Activated naive CD8-positive, alpha-beta T cell (primary cell): ENCODE results near the gene CNOT4.

Experiments
- H3K27ac Mint-ChIP-seq: one replicate; pipeline ENCODE4 v1.8.0; 2021; ENCODE audit warnings: mixed read lengths
- H3K27me3 Mint-ChIP-seq: one replicate; pipeline ENCODE4 v1.8.0; 2021; ENCODE audit warnings: mixed read lengths
- H3K36me3 Mint-ChIP-seq: one replicate; pipeline ENCODE4 v1.8.0; 2021; ENCODE audit warnings: mixed read lengths
- H3K4me1 Mint-ChIP-seq: one replicate; pipeline ENCODE4 v1.8.0; 2021; ENCODE audit warnings: low read depth, mixed read lengths
- H3K4me3 Mint-ChIP-seq: one replicate; pipeline ENCODE4 v1.8.0; 2021; ENCODE audit warnings: mild to moderate bottlenecking, mixed read lengths
- H3K9me3 Mint-ChIP-seq: one replicate; pipeline ENCODE4 v1.8.0; 2021; ENCODE audit warnings: low read depth, mixed read lengths

CNOT4 gene, protein sequence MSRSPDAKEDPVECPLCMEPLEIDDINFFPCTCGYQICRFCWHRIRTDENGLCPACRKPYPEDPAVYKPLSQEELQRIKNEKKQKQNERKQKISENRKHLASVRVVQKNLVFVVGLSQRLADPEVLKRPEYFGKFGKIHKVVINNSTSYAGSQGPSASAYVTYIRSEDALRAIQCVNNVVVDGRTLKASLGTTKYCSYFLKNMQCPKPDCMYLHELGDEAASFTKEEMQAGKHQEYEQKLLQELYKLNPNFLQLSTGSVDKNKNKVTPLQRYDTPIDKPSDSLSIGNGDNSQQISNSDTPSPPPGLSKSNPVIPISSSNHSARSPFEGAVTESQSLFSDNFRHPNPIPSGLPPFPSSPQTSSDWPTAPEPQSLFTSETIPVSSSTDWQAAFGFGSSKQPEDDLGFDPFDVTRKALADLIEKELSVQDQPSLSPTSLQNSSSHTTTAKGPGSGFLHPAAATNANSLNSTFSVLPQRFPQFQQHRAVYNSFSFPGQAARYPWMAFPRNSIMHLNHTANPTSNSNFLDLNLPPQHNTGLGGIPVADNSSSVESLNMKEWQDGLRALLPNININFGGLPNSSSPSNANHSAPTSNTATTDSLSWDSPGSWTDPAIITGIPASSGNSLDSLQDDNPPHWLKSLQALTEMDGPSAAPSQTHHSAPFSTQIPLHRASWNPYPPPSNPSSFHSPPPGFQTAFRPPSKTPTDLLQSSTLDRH

GRCh38 chr7:135509839-135510591 is at the start of gene CNOT4:
Gene CNOT4, minus strand, starts transcription at chr7:135510102. Its CDS starts 71,771 bp downstream, at chr7:135438331.
- peaks cover 15% of the 10 kb centered on the region for H3K4me1 Mint-ChIP-seq
- no peak within 1 kb of the TSS for H3K27ac Mint-ChIP-seq
- no peak within 1 kb of the TSS for H3K4me3 Mint-ChIP-seq
- no peaks in the 10 kb centered on the region for H3K27me3 Mint-ChIP-seq
- no peaks in the 10 kb centered on the region for H3K9me3 Mint-ChIP-seq
- no peaks in the 10 kb centered on the region for H3K36me3 Mint-ChIP-seq

DNA sequence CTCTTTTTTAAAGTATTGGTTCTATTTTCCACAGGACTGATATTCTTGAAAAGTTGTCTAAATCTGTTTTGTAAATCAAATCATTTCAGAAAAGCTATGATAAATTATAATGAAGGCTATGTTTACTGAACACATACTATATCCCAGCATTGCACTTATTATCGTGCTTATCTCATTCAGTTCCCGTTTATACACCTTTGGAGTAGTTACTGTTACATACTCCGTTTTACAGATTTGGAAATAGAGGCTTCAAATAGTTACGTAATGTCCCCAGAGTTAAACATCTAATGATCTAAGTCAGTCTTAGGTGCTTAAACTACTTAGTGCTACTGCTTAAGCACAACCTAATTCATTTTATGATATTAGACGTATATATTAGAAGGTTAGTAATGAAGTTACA is 49.0 kb upstream of the CNOT4 start:
- Mint-ChIP-seq H3K27ac (no peak overlapping the region), H3K9me3 (no peaks in the 10 kb centered on the region), H3K4me1 (peaks cover 23% of the 10 kb centered on the region), H3K4me3 (no peak overlapping the region), H3K27me3 (no peaks in the 10 kb centered on the region), H3K36me3 (peaks cover 5% of the 10 kb centered on the region)

DNA sequence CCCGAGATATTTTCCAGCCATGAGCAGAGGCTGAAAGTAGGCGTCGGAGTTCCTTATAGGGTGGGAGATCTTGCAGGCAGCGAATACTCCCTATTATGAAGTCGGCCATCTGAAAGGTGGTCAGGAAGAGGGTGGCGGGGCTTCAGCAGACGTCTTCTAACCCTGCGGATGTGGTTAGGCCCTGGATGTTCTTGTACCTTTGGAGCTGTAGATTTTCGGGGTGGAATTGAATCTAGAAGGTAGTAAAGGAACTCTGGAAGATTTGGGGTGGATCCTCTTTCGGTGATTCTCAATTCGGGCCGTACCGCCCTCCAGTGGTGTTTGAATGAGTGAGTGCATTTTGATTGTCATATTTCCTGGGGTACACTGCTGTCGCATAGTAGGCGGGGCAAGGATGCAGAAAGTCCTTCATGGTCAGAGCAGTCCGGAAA is 48.5 kb upstream of the CNOT4 start:
- H3K4me1 Mint-ChIP-seq: peaks cover 19% of the 10 kb centered on the region
- H3K4me3 Mint-ChIP-seq: no peak overlapping the region
- no peaks in the 10 kb centered on the region for H3K27me3 Mint-ChIP-seq
- no peak overlapping the region for H3K27ac Mint-ChIP-seq
- H3K36me3 Mint-ChIP-seq: peaks cover 5% of the 10 kb centered on the region
- H3K9me3 Mint-ChIP-seq: no peaks in the 10 kb centered on the region

GRCh38 chr7:135557455-135558336 is 47.8 kb upstream of the CNOT4 start, which contains the start of gene NUP205:
Gene NUP205, plus strand, starts transcription at chr7:135557917. Its CDS starts 28 bp downstream, at chr7:135557945.
- H3K27ac Mint-ChIP-seq: peak within 1 kb of the TSS; percentile 47

DNA sequence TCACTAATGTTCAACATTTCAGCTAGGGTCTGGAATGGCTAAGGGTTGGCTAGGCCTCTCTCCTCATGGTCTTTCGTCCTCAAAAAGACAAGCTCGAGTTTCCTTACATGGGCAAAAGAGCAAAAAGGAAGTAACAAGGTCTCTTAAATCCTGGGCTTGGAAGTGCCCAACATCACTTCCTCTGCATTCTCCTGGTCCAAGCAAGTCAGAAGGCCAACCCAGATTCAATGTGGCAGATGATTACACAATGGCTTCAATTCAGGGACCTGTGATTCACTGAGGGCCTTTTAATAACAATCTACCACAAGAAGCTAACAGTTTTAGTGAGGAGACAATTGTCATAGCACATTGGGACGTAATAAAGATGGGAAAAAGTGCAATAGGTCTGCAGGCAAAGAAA is 43.4 kb upstream of the CNOT4 start:
- Mint-ChIP-seq H3K4me3 (no peak overlapping the region), H3K27ac (no peak overlapping the region), H3K4me1 (no peaks in the 10 kb centered on the region), H3K9me3 (no peaks in the 10 kb centered on the region), H3K36me3 (no peaks in the 10 kb centered on the region), H3K27me3 (no peaks in the 10 kb centered on the region)

More at GRCh38 chr7:135557455-135558336, 47.8 kb upstream of the CNOT4 start, which contains the start of gene NUP205:
- Mint-ChIP-seq H3K9me3 (no peaks in the 10 kb centered on the region), H3K36me3 (peaks cover 3% of the 10 kb centered on the region), H3K4me3 (peak within 1 kb of the TSS; percentile 44), H3K27me3 (no peaks in the 10 kb centered on the region), H3K4me1 (peaks cover 17% of the 10 kb centered on the region)

GRCh38 chr7:135552148-135552547 is 42.2 kb upstream of the CNOT4 start:
- no peak overlapping the region for H3K27ac Mint-ChIP-seq
- no peaks in the 10 kb centered on the region for H3K27me3 Mint-ChIP-seq

DNA sequence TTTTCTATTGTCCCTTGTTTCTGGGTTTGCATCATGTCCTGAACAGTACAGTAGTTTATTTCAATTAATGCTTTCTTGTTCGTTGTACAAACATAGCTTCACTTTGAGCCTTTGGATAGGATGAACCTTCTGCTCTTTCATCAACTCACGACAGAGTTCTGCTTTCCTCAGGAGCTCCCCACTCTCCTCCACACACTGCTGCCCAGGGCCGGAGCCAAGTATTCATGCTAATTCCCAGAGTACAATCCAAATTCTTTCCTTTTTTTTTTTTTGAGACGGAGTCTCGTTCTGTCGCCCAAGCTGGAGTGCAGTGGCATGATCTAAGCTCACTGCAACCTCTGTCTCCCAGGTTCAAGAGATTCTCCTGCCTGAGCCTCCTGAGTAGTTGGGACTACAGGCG is 40.3 kb upstream of the CNOT4 start:
- H3K36me3 Mint-ChIP-seq: no peaks in the 10 kb centered on the region
- no peaks in the 10 kb centered on the region for H3K9me3 Mint-ChIP-seq
- no peak overlapping the region for H3K4me3 Mint-ChIP-seq
- H3K4me1 Mint-ChIP-seq: no peaks in the 10 kb centered on the region
- no peak overlapping the region for H3K27ac Mint-ChIP-seq
- H3K27me3 Mint-ChIP-seq: no peaks in the 10 kb centered on the region

More at GRCh38 chr7:135552148-135552547, 42.2 kb upstream of the CNOT4 start:
- no peak overlapping the region for H3K4me3 Mint-ChIP-seq
- H3K4me1 Mint-ChIP-seq: no peaks in the 10 kb centered on the region
- H3K36me3 Mint-ChIP-seq: no peaks in the 10 kb centered on the region
- no peaks in the 10 kb centered on the region for H3K9me3 Mint-ChIP-seq

- Mint-ChIP-seq H3K9me3 (no peaks in the 10 kb centered on the region), H3K27ac (no peak overlapping the region), H3K27me3 (peaks cover 3% of the 10 kb centered on the region), H3K36me3 (no peaks in the 10 kb centered on the region), H3K4me1 (no peaks in the 10 kb centered on the region), H3K4me3 (no peak overlapping the region)
These were observed 31.1 kb upstream of the CNOT4 start for GRCh38 chr7:135541029-135541428.

DNA sequence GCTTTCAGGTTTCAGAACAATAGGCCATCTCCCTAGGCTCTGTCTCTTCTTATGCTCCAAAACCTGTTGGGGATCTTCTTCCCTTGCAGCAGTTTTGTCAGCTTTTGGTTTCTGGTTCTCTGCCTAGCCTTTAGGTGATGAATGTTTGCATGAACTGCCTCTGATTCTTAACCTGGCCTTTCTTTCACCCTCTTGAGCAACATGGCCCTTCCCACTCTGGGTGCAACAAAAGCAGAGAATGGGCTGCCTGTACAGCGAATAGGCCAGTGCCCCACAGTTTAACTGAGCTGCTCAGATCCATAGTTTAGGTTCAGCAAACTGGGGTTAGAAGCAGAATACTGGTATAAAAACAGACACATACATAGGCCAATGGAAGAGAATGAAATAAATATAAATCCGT is 29.7 kb upstream of the CNOT4 start:
- Mint-ChIP-seq H3K36me3 (no peaks in the 10 kb centered on the region), H3K4me1 (no peaks in the 10 kb centered on the region), H3K27ac (no peak overlapping the region), H3K27me3 (peaks cover 4% of the 10 kb centered on the region), H3K9me3 (no peaks in the 10 kb centered on the region), H3K4me3 (no peak overlapping the region)

GRCh38 chr7:135538376-135538775 is 28.5 kb upstream of the CNOT4 start:
- Mint-ChIP-seq H3K36me3 (no peaks in the 10 kb centered on the region), H3K27ac (no peak overlapping the region), H3K4me1 (no peaks in the 10 kb centered on the region)

GRCh38 chr7:135537905-135538304 is 28.0 kb upstream of the CNOT4 start:
- H3K36me3 Mint-ChIP-seq: no peaks in the 10 kb centered on the region
- no peak overlapping the region for H3K4me3 Mint-ChIP-seq
- no peaks in the 10 kb centered on the region for H3K9me3 Mint-ChIP-seq
- peaks cover 6% of the 10 kb centered on the region for H3K27me3 Mint-ChIP-seq
- no peaks in the 10 kb centered on the region for H3K4me1 Mint-ChIP-seq
- no peak overlapping the region for H3K27ac Mint-ChIP-seq

More at GRCh38 chr7:135538376-135538775, 28.5 kb upstream of the CNOT4 start:
- Mint-ChIP-seq H3K27me3 (peaks cover 6% of the 10 kb centered on the region), H3K4me3 (no peak overlapping the region), H3K9me3 (no peaks in the 10 kb centered on the region)

- H3K4me3 Mint-ChIP-seq: no peak overlapping the region
- no peak overlapping the region for H3K27ac Mint-ChIP-seq
- H3K4me1 Mint-ChIP-seq: no peaks in the 10 kb centered on the region
- H3K9me3 Mint-ChIP-seq: no peaks in the 10 kb centered on the region
- no peaks in the 10 kb centered on the region for H3K36me3 Mint-ChIP-seq
- H3K27me3 Mint-ChIP-seq: peaks cover 6% of the 10 kb centered on the region
These were observed 27.6 kb upstream of the CNOT4 start for GRCh38 chr7:135537453-135537852.

DNA sequence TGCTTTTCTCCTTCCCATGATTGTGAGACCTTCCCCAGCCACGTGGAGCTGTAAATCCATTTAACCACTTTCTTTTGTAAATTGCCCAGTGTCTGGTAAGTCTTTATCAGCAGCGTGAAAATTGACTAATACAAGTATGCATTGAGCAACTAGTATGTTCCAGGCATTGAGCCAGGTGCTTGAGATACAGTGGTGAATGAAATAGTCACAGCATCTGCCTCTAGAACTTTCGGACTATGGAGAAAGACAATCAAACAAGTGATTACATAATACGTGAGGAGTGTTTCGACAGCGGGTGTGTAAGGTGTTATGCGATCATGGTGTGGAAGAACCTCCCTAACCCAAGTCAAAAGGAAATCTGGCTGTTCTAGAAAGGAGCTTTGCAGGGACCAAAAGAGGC is 26.2 kb upstream of the CNOT4 start:
- Mint-ChIP-seq H3K9me3 (no peaks in the 10 kb centered on the region), H3K27ac (no peak overlapping the region), H3K36me3 (no peaks in the 10 kb centered on the region), H3K4me1 (no peaks in the 10 kb centered on the region), H3K27me3 (peaks cover 6% of the 10 kb centered on the region), H3K4me3 (no peak overlapping the region)

DNA sequence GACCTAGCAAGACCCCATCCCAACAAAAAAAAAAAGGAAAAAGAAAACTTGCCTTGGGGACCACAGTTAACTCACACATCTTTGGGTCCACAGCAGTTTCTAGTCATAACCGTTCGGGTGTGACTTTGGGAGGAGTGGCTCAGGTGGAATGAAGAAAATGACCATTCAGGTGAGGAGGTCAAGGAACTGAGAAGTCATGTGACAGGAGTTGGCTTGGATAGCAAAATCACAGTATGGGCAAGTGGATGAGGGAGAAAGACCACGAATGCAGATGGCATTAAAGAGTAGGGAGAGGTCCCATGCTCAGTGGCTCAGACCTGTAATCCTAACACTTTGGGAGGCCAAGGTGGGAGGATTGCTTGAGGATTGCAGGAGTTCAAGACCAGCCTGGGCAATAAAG is 17.1 kb upstream of the CNOT4 start:
- no peak overlapping the region for H3K27ac Mint-ChIP-seq
- peaks cover 1% of the 10 kb centered on the region for H3K27me3 Mint-ChIP-seq
- H3K4me1 Mint-ChIP-seq: no peaks in the 10 kb centered on the region
- H3K4me3 Mint-ChIP-seq: no peak overlapping the region
- H3K36me3 Mint-ChIP-seq: no peaks in the 10 kb centered on the region
- H3K9me3 Mint-ChIP-seq: no peaks in the 10 kb centered on the region
